GM23338 (cell line): ENCODE measurements around the gene SUGCT.

Source experiments
- EZH2phosphoT487 ChIP-seq: fragments of 200-600 bp; sonication (generic); IDR thresholded peaks from one replicate; pipeline ENCODE4 v1.8.1; 2018; ENCODE audit warnings: antibody characterized with exemption; ENCODE audit not compliant: unreplicated experiment
- POLR2AphosphoS5 ChIP-seq: IDR thresholded peaks from 2 replicates; pipeline ENCODE4 v1.6.1; 2016; ENCODE audit warnings: antibody characterized with exemption, low read depth
- TF ChIP-seq, protein P1 (sequence below), 2 experiments: fragments of 200-600 bp in 1 of 2; sonication (generic) in 1 of 2; conservative IDR thresholded peaks; 2 replicates each; pipeline versions ENCODE4 v1.5.1 to v1.6.1; 2016 to 2017; ENCODE audit warnings: antibody characterized with exemption in 2 of 2, low read depth in 2 of 2, mild to moderate bottlenecking in 2 of 2, moderate library complexity in 1 of 2
- TF ChIP-seq, protein P2 (sequence below): IDR thresholded peaks from one replicate; pipeline ENCODE4 v1.6.1; 2018; ENCODE audit warnings: antibody characterized with exemption; ENCODE audit not compliant: unreplicated experiment

DNA sequence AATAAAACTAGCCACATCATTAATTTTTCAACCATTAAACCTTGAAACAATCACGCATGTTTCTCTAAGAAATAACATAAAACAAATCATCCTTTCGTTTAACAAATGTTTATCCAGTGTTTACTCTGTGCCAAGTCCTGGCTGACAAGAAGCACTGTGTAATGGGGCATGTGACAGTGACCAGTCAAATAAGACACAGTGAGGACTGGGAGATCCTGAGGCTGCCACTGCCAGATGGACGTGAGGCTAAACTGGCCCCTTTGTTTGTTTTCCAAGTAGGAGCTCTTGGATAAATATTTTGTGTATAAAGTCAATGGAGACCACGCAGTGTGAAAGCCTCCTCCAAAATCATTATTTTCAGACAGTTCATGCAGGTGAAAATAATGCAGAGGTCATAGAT is 626.2 kb downstream of the SUGCT start:
- TF ChIP-seq, protein P1, sequence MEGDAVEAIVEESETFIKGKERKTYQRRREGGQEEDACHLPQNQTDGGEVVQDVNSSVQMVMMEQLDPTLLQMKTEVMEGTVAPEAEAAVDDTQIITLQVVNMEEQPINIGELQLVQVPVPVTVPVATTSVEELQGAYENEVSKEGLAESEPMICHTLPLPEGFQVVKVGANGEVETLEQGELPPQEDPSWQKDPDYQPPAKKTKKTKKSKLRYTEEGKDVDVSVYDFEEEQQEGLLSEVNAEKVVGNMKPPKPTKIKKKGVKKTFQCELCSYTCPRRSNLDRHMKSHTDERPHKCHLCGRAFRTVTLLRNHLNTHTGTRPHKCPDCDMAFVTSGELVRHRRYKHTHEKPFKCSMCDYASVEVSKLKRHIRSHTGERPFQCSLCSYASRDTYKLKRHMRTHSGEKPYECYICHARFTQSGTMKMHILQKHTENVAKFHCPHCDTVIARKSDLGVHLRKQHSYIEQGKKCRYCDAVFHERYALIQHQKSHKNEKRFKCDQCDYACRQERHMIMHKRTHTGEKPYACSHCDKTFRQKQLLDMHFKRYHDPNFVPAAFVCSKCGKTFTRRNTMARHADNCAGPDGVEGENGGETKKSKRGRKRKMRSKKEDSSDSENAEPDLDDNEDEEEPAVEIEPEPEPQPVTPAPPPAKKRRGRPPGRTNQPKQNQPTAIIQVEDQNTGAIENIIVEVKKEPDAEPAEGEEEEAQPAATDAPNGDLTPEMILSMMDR (conservative IDR thresholded peaks at IDR 0.05; ENCODE audit: low read depth in 2 of 2), result no peak
- TF ChIP-seq POLR2AphosphoS5 (no peak), EZH2phosphoT487 (no peak)
- TF ChIP-seq, protein P2, sequence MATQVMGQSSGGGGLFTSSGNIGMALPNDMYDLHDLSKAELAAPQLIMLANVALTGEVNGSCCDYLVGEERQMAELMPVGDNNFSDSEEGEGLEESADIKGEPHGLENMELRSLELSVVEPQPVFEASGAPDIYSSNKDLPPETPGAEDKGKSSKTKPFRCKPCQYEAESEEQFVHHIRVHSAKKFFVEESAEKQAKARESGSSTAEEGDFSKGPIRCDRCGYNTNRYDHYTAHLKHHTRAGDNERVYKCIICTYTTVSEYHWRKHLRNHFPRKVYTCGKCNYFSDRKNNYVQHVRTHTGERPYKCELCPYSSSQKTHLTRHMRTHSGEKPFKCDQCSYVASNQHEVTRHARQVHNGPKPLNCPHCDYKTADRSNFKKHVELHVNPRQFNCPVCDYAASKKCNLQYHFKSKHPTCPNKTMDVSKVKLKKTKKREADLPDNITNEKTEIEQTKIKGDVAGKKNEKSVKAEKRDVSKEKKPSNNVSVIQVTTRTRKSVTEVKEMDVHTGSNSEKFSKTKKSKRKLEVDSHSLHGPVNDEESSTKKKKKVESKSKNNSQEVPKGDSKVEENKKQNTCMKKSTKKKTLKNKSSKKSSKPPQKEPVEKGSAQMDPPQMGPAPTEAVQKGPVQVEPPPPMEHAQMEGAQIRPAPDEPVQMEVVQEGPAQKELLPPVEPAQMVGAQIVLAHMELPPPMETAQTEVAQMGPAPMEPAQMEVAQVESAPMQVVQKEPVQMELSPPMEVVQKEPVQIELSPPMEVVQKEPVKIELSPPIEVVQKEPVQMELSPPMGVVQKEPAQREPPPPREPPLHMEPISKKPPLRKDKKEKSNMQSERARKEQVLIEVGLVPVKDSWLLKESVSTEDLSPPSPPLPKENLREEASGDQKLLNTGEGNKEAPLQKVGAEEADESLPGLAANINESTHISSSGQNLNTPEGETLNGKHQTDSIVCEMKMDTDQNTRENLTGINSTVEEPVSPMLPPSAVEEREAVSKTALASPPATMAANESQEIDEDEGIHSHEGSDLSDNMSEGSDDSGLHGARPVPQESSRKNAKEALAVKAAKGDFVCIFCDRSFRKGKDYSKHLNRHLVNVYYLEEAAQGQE, result no peak
